IMR-90 (cell line): ENCODE data around the gene EPS15.

Experiments
- CEBPB ChIP-seq: IDR thresholded peaks from 2 replicates; pipeline ENCODE4 v1.6.1; 2012; ENCODE audit warnings: low read depth, low read length, improper control_type of control experiment
- FOS ChIP-seq: fragments of 150-350 bp; IDR thresholded peaks from 2 replicates; pipeline ENCODE4 v1.6.1; 2016; ENCODE audit warnings: low read depth, low read length
- MAFK ChIP-seq: IDR thresholded peaks from 2 replicates; pipeline ENCODE4 v1.6.1; 2012; ENCODE audit warnings: low read depth, low read length, improper control_type of control experiment
- MXI1 ChIP-seq: IDR thresholded peaks from 2 replicates; pipeline ENCODE4 v1.6.1; 2012; ENCODE audit warnings: low read depth, mild to moderate bottlenecking, low read length, moderate library complexity, borderline replicate concordance
- NFE2L2 ChIP-seq: fragments of 150-350 bp; IDR thresholded peaks from 2 replicates; pipeline ENCODE4 v1.6.1; 2016; ENCODE audit warnings: low read depth, mild to moderate bottlenecking, low read length
- POLR2A ChIP-seq: IDR thresholded peaks from 2 replicates; pipeline ENCODE4 v1.6.1; 2012; ENCODE audit warnings: mild to moderate bottlenecking, low read depth, low read length
- RAD21 ChIP-seq: IDR thresholded peaks from 2 replicates; pipeline ENCODE4 v1.6.1; 2012; ENCODE audit warnings: low read length, improper control_type of control experiment
- RCOR1 ChIP-seq: IDR thresholded peaks from 2 replicates; pipeline ENCODE4 v1.6.1; 2012; ENCODE audit warnings: mild to moderate bottlenecking, low read length, improper control_type of control experiment; ENCODE audit not compliant: insufficient replicate concordance
- SMC3 ChIP-seq: fragments of 150-350 bp; IDR thresholded peaks from 2 replicates; pipeline ENCODE4 v1.6.1; 2016; ENCODE audit warnings: low read depth, mild to moderate bottlenecking, antibody characterized with exemption, low read length, moderate library complexity
- TF ChIP-seq, protein P1 (sequence below): conservative IDR thresholded peaks from 2 replicates; pipeline ENCODE4 v1.5.1; 2012; ENCODE audit warnings: mild to moderate bottlenecking, low read depth, low read length, improper control_type of control experiment
- TF ChIP-seq, protein P2 (sequence below): fragments of 150-350 bp; IDR thresholded peaks from 2 replicates; pipeline ENCODE4 v1.6.1; 2017; ENCODE audit warnings: mild to moderate bottlenecking, antibody characterized with exemption, low read length, low read depth
- TF ChIP-seq, protein P3 (sequence below): fragments of 150-350 bp; IDR thresholded peaks from 2 replicates; pipeline ENCODE4 v1.6.1; 2016; ENCODE audit warnings: low read depth, mild to moderate bottlenecking, low read length, moderate library complexity, borderline replicate concordance

DNA sequence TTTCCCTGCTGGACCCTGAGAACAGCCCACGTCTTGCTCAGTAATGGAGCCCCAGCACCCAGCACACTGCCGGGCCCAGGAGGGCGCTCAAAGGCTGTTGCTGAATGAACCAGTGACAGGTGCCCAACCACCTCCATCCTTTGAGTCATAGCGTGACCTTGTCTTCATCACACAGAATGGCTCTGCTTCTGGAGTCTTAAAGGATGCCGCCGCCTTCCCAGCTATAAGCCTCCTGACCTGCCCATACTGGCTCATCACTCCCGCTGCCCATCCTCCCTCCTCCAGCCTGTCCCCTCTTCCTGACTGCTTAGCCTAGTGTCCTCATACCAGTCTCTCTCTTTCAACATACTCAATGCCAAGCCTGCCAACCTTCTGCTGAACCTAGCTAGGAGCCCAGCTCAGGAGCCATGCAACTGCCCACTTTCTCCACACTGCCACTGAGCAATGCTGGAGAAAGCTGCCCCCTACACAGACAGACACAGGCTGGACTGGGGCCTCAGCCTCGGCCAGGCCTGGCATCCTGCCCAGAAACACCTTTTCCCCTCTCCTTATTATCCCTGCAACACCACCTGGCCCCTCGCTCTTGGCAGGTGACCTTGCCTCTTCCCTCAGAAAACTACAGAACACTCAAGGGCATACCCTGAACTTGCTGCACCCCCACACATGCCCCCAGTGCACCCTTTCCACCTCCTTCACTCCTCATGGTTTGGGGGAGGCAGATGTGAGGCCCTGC is 202.8 kb downstream of the EPS15 start:
- TF ChIP-seq, protein P1, sequence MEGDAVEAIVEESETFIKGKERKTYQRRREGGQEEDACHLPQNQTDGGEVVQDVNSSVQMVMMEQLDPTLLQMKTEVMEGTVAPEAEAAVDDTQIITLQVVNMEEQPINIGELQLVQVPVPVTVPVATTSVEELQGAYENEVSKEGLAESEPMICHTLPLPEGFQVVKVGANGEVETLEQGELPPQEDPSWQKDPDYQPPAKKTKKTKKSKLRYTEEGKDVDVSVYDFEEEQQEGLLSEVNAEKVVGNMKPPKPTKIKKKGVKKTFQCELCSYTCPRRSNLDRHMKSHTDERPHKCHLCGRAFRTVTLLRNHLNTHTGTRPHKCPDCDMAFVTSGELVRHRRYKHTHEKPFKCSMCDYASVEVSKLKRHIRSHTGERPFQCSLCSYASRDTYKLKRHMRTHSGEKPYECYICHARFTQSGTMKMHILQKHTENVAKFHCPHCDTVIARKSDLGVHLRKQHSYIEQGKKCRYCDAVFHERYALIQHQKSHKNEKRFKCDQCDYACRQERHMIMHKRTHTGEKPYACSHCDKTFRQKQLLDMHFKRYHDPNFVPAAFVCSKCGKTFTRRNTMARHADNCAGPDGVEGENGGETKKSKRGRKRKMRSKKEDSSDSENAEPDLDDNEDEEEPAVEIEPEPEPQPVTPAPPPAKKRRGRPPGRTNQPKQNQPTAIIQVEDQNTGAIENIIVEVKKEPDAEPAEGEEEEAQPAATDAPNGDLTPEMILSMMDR = no peak
- TF ChIP-seq SMC3 = no peak
- TF ChIP-seq RAD21 = no peak
- no peak for TF ChIP-seq MAFK
- TF ChIP-seq, protein P2, sequence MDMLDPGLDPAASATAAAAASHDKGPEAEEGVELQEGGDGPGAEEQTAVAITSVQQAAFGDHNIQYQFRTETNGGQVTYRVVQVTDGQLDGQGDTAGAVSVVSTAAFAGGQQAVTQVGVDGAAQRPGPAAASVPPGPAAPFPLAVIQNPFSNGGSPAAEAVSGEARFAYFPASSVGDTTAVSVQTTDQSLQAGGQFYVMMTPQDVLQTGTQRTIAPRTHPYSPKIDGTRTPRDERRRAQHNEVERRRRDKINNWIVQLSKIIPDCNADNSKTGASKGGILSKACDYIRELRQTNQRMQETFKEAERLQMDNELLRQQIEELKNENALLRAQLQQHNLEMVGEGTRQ = no peak
- no peak for TF ChIP-seq RCOR1
- no peak for TF ChIP-seq POLR2A
- TF ChIP-seq, protein P3, sequence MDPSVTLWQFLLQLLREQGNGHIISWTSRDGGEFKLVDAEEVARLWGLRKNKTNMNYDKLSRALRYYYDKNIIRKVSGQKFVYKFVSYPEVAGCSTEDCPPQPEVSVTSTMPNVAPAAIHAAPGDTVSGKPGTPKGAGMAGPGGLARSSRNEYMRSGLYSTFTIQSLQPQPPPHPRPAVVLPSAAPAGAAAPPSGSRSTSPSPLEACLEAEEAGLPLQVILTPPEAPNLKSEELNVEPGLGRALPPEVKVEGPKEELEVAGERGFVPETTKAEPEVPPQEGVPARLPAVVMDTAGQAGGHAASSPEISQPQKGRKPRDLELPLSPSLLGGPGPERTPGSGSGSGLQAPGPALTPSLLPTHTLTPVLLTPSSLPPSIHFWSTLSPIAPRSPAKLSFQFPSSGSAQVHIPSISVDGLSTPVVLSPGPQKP = no peak
- TF ChIP-seq FOS = no peak
- TF ChIP-seq NFE2L2 = no peak
- no peak for TF ChIP-seq MXI1
- no peak for TF ChIP-seq CEBPB
